Measurements from ENCODE around the gene KCNN2.

KCNN2 gene

GRCh38 chr5:114346181-114346580 is 15.7 kb upstream of the KCNN2 start:
- H3K4me3 Mint-ChIP-seq = no peak overlapping the region
- H3K27me3 Mint-ChIP-seq = no peaks in the 10 kb centered on the region
- no peak overlapping the region for H3K27ac Mint-ChIP-seq
- no peaks in the 10 kb centered on the region for H3K36me3 Mint-ChIP-seq (ENCODE audit: low read depth)
- H3K4me1 Mint-ChIP-seq (ENCODE audit: low read depth) = no peaks in the 10 kb centered on the region
- no peaks in the 10 kb centered on the region for H3K9me3 Mint-ChIP-seq

GRCh38 chr5:114355086-114355830 is 6.6 kb upstream of the KCNN2 start:
- Mint-ChIP-seq H3K27ac (no peak overlapping the region), H3K4me1 (ENCODE audit: low read depth) (no peaks in the 10 kb centered on the region), H3K36me3 (ENCODE audit: low read depth) (no peaks in the 10 kb centered on the region), H3K27me3 (peaks cover 22% of the 10 kb centered on the region), H3K9me3 (no peaks in the 10 kb centered on the region), H3K4me3 (no peak overlapping the region)

- Mint-ChIP-seq H3K27ac (no peak overlapping the region), H3K36me3 (ENCODE audit: low read depth) (no peaks in the 10 kb centered on the region), H3K4me1 (ENCODE audit: low read depth) (peaks cover 4% of the 10 kb centered on the region), H3K9me3 (no peaks in the 10 kb centered on the region), H3K27me3 (peaks cover 41% of the 10 kb centered on the region), H3K4me3 (no peak overlapping the region)
Measured at GRCh38 chr5:114358329-114358728, 3.5 kb upstream of the KCNN2 start.

GRCh38 chr5:114360357-114360756 is 1.5 kb upstream of the KCNN2 start:
- H3K27me3 Mint-ChIP-seq = peaks cover 48% of the 10 kb centered on the region
- no peak overlapping the region for H3K27ac Mint-ChIP-seq
- peaks cover 4% of the 10 kb centered on the region for H3K4me1 Mint-ChIP-seq (ENCODE audit: low read depth)
- no peaks in the 10 kb centered on the region for H3K9me3 Mint-ChIP-seq
- no peaks in the 10 kb centered on the region for H3K36me3 Mint-ChIP-seq (ENCODE audit: low read depth)
- H3K4me3 Mint-ChIP-seq = no peak overlapping the region

- Mint-ChIP-seq H3K27me3 (peaks cover 52% of the 10 kb centered on the region), H3K9me3 (no peaks in the 10 kb centered on the region), H3K36me3 (ENCODE audit: low read depth) (no peaks in the 10 kb centered on the region), H3K4me1 (ENCODE audit: low read depth) (peaks cover 4% of the 10 kb centered on the region), H3K27ac (no peak overlapping the region), H3K4me3 (no peak overlapping the region)
Measured at GRCh38 chr5:114360816-114361723, 800 bp upstream of the KCNN2 start.

- Mint-ChIP-seq H3K4me1 (ENCODE audit: low read depth) (peaks cover 4% of the 10 kb centered on the region), H3K27me3 (peaks cover 56% of the 10 kb centered on the region)
Measured at GRCh38 chr5:114362197-114362976, 517 bp downstream of the KCNN2 start.

GRCh38 chr5:114362977-114363761 is 1.3 kb downstream of the KCNN2 start:
- H3K4me1 Mint-ChIP-seq (ENCODE audit: low read depth) = peaks cover 4% of the 10 kb centered on the region
- no peaks in the 10 kb centered on the region for H3K9me3 Mint-ChIP-seq
- no peak overlapping the region for H3K27ac Mint-ChIP-seq
- H3K36me3 Mint-ChIP-seq (ENCODE audit: low read depth) = no peaks in the 10 kb centered on the region
- no peak overlapping the region for H3K4me3 Mint-ChIP-seq
- peaks cover 56% of the 10 kb centered on the region for H3K27me3 Mint-ChIP-seq

More at GRCh38 chr5:114362197-114362976, 517 bp downstream of the KCNN2 start:
- Mint-ChIP-seq H3K4me3 (peak overlapping the region; percentile 13), H3K36me3 (ENCODE audit: low read depth) (no peaks in the 10 kb centered on the region), H3K27ac (no peak overlapping the region), H3K9me3 (no peaks in the 10 kb centered on the region)

- H3K9me3 Mint-ChIP-seq = no peaks in the 10 kb centered on the region
- peaks cover 50% of the 10 kb centered on the region for H3K27me3 Mint-ChIP-seq
- H3K36me3 Mint-ChIP-seq (ENCODE audit: low read depth) = no peaks in the 10 kb centered on the region
- H3K4me1 Mint-ChIP-seq (ENCODE audit: low read depth) = peaks cover 4% of the 10 kb centered on the region
- H3K4me3 Mint-ChIP-seq = no peak overlapping the region
- H3K27ac Mint-ChIP-seq = no peak overlapping the region
Measured at GRCh38 chr5:114363837-114364236, 2.0 kb downstream of the KCNN2 start.

GRCh38 chr5:114367029-114367428 is 5.2 kb downstream of the KCNN2 start:
- Mint-ChIP-seq H3K27me3 (peaks cover 25% of the 10 kb centered on the region), H3K9me3 (no peaks in the 10 kb centered on the region), H3K4me3 (no peak overlapping the region), H3K36me3 (ENCODE audit: low read depth) (no peaks in the 10 kb centered on the region), H3K4me1 (ENCODE audit: low read depth) (no peaks in the 10 kb centered on the region), H3K27ac (no peak overlapping the region)

GRCh38 chr5:114369680-114370417 is 8.0 kb downstream of the KCNN2 start:
- no peaks in the 10 kb centered on the region for H3K36me3 Mint-ChIP-seq (ENCODE audit: low read depth)
- no peaks in the 10 kb centered on the region for H3K9me3 Mint-ChIP-seq

GRCh38 chr5:114377050-114377844 is 15.4 kb downstream of the KCNN2 start:
- Mint-ChIP-seq H3K4me1 (ENCODE audit: low read depth) (no peaks in the 10 kb centered on the region), H3K27ac (no peak overlapping the region), H3K27me3 (peaks cover 7% of the 10 kb centered on the region), H3K4me3 (no peak overlapping the region), H3K9me3 (no peaks in the 10 kb centered on the region), H3K36me3 (ENCODE audit: low read depth) (no peaks in the 10 kb centered on the region)

More at GRCh38 chr5:114369680-114370417, 8.0 kb downstream of the KCNN2 start:
- H3K4me3 Mint-ChIP-seq = no peak overlapping the region
- H3K4me1 Mint-ChIP-seq (ENCODE audit: low read depth) = no peaks in the 10 kb centered on the region
- peaks cover 8% of the 10 kb centered on the region for H3K27me3 Mint-ChIP-seq
- no peak overlapping the region for H3K27ac Mint-ChIP-seq

GRCh38 chr5:114377946-114378345 is 16.1 kb downstream of the KCNN2 start:
- H3K4me3 Mint-ChIP-seq = no peak overlapping the region
- peaks cover 7% of the 10 kb centered on the region for H3K27me3 Mint-ChIP-seq

GRCh38 chr5:114380721-114381120 is 18.9 kb downstream of the KCNN2 start:
- no peak overlapping the region for H3K4me3 Mint-ChIP-seq
- H3K4me1 Mint-ChIP-seq (ENCODE audit: low read depth) = no peaks in the 10 kb centered on the region
- no peak overlapping the region for H3K27ac Mint-ChIP-seq
- peaks cover 7% of the 10 kb centered on the region for H3K27me3 Mint-ChIP-seq
- no peaks in the 10 kb centered on the region for H3K36me3 Mint-ChIP-seq (ENCODE audit: low read depth)
- no peaks in the 10 kb centered on the region for H3K9me3 Mint-ChIP-seq

More at GRCh38 chr5:114377946-114378345, 16.1 kb downstream of the KCNN2 start:
- H3K4me1 Mint-ChIP-seq (ENCODE audit: low read depth) = no peaks in the 10 kb centered on the region
- H3K36me3 Mint-ChIP-seq (ENCODE audit: low read depth) = no peaks in the 10 kb centered on the region
- no peaks in the 10 kb centered on the region for H3K9me3 Mint-ChIP-seq
- no peak overlapping the region for H3K27ac Mint-ChIP-seq

All from stimulated activated naive CD8-positive, alpha-beta T cell treated with anti-CD3 and anti-CD28 coated beads, Interleukin-15, Interleukin-2, amounts not matched to agents 100 ng/mL and 50 ng/mL, for 24 hours (primary cell).